Thyroid gland (tissue), 4 donors: ENCODE results near the gene DTNB.

ENCODE experiments used
- POLR2A ChIP-seq, 2 donors: fragments of 450-650 bp; IDR thresholded peaks; one replicate each; pipeline ENCODE4 v1.6.1; 2017; ENCODE audit warnings: antibody characterized with exemption in 2 of 2, mild to moderate bottlenecking in 2 of 2, moderate library complexity in 1 of 2
- TF ChIP-seq, protein P1 (sequence below), 6 experiments: fragments of 200-600 bp in 3 of 6; fragments of 450-650 bp in 3 of 6; sonication (generic) in 3 of 6; IDR thresholded peaks; one replicate each; pipeline ENCODE4 v1.5.1; 2016 to 2019; ENCODE audit warnings: antibody characterized with exemption in 6 of 6, mild to moderate bottlenecking in 2 of 6, inconsistent platforms in 1 of 6, moderate library complexity in 1 of 6

DNA sequence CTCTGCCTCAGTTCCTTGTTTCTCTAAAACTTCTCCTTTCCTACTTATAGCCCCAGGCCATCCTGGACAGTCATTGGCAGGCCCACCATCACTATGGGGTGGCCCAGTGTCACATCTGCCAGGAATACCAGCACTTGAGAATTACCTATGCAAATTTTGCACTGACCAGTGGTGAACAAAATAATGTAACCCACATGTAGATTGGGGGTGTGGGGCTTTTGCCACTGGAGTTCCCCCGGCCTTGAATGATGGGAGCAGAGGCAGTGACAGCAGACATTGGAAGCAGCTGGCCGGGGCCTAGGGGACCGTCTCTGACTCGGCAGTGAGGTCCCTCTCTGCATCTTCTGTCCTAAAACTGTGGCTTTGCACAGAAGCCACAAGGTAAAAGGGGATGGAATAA lies 306.7 kb downstream of the DTNB start:
- TF ChIP-seq, protein P1, sequence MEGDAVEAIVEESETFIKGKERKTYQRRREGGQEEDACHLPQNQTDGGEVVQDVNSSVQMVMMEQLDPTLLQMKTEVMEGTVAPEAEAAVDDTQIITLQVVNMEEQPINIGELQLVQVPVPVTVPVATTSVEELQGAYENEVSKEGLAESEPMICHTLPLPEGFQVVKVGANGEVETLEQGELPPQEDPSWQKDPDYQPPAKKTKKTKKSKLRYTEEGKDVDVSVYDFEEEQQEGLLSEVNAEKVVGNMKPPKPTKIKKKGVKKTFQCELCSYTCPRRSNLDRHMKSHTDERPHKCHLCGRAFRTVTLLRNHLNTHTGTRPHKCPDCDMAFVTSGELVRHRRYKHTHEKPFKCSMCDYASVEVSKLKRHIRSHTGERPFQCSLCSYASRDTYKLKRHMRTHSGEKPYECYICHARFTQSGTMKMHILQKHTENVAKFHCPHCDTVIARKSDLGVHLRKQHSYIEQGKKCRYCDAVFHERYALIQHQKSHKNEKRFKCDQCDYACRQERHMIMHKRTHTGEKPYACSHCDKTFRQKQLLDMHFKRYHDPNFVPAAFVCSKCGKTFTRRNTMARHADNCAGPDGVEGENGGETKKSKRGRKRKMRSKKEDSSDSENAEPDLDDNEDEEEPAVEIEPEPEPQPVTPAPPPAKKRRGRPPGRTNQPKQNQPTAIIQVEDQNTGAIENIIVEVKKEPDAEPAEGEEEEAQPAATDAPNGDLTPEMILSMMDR (IDR thresholded peaks at IDR 0.05), result no peak
- TF ChIP-seq POLR2A (IDR thresholded peaks at IDR 0.05), result no peak
